Measurements from ENCODE around the gene SERPINE1.

SERPINE1 gene

GRCh38 chr7:101165958-101166647 lies 39.2 kb downstream of the SERPINE1 start (continued):
- no peak for TF ChIP-seq MYNN (tag by site-specific recombination; IDR thresholded peaks at IDR 0.05; ENCODE audit: borderline replicate concordance)
- no peak for TF ChIP-seq ZFP41 (tag by site-specific recombination; IDR thresholded peaks at IDR 0.05; ENCODE audit: borderline replicate concordance)
- no peak for TF ChIP-seq ZSCAN5A (tag by site-specific recombination; IDR thresholded peaks at IDR 0.05)
- TF ChIP-seq ZNF529 (tag by site-specific recombination; IDR thresholded peaks at IDR 0.05; ENCODE audit: insufficient replicate concordance), result no peak
- no peak for TF ChIP-seq ZNF239 (tag by site-specific recombination; IDR thresholded peaks at IDR 0.05)
- TF ChIP-seq ZNF266 (tag by site-specific recombination; IDR thresholded peaks at IDR 0.05; ENCODE audit: low read depth), result no peak
- no peak for TF ChIP-seq PRDM1 (tag by site-specific recombination; IDR thresholded peaks at IDR 0.05)
- TF ChIP-seq ZNF16 (tag by site-specific recombination; IDR thresholded peaks at IDR 0.05; ENCODE audit: low read depth), result no peak
- TF ChIP-seq TRIM28 (IDR thresholded peaks at IDR 0.05; ENCODE audit: borderline replicate concordance, low read length), result no peak
- TF ChIP-seq ZXDB (tag by site-specific recombination; IDR thresholded peaks at IDR 0.05), result no peak
- no peak for TF ChIP-seq KLF16 (tag by site-specific recombination; IDR thresholded peaks at IDR 0.05)
- no peak for TF ChIP-seq ZNF449 (tag by site-specific recombination; IDR thresholded peaks at IDR 0.05)
- no peak for TF ChIP-seq ZNF645 (tag by site-specific recombination; IDR thresholded peaks at IDR 0.05)
- TF ChIP-seq ZNF398 (tag by site-specific recombination; IDR thresholded peaks at IDR 0.05), result peak; percentile 52
- TF ChIP-seq ZNF692 (tag by site-specific recombination; IDR thresholded peaks at IDR 0.05), result no peak
- no peak for TF ChIP-seq BCL11A (tag by site-specific recombination; IDR thresholded peaks at IDR 0.05; ENCODE audit: low read depth)
- TF ChIP-seq ZNF677 (tag by site-specific recombination; IDR thresholded peaks at IDR 0.05), result no peak
- TF ChIP-seq GLIS2 (tag by site-specific recombination; IDR thresholded peaks at IDR 0.05), result peak; percentile 94
- TF ChIP-seq ZNF175 (tag by site-specific recombination; IDR thresholded peaks at IDR 0.05), result no peak
- no peak for TF ChIP-seq ZNF792 (tag by site-specific recombination; IDR thresholded peaks at IDR 0.05)
- TF ChIP-seq ZBTB44 (tag by site-specific recombination; IDR thresholded peaks at IDR 0.05), result no peak
- TF ChIP-seq ZNF610 (tag by site-specific recombination; IDR thresholded peaks at IDR 0.05; ENCODE audit: borderline replicate concordance), result no peak
- TF ChIP-seq ZNF660 (tag by site-specific recombination; IDR thresholded peaks at IDR 0.05), result no peak
- 0 out of 2 replicates have a peak, but pooled peaks have one; percentile 28 for TF ChIP-seq SP7 (tag by site-specific recombination; IDR thresholded peaks at IDR 0.05)
- TF ChIP-seq ZNF10 (tag by site-specific recombination; IDR thresholded peaks at IDR 0.05), result no peak
- TF ChIP-seq ZNF2 (tag by site-specific recombination; IDR thresholded peaks at IDR 0.05), result no peak
- TF ChIP-seq GLIS1 (tag by site-specific recombination; IDR thresholded peaks at IDR 0.05), result peak; percentile 91
- no peak for TF ChIP-seq ZNF248 (tag by site-specific recombination; IDR thresholded peaks at IDR 0.05)
- no peak for TF ChIP-seq ZNF837 (tag by site-specific recombination; IDR thresholded peaks at IDR 0.05)
- no peak for TF ChIP-seq ZBTB1 (tag by site-specific recombination; IDR thresholded peaks at IDR 0.05)
- no peak for TF ChIP-seq REPIN1 (tag by site-specific recombination; IDR thresholded peaks at IDR 0.05; ENCODE audit: low read depth)
- TF ChIP-seq ZFP69B (tag by site-specific recombination; IDR thresholded peaks at IDR 0.05), result no peak

Measured in HEK293 (cell line).